ENCODE results near the gene C1QTNF9B.

Gene C1QTNF9B

DNA sequence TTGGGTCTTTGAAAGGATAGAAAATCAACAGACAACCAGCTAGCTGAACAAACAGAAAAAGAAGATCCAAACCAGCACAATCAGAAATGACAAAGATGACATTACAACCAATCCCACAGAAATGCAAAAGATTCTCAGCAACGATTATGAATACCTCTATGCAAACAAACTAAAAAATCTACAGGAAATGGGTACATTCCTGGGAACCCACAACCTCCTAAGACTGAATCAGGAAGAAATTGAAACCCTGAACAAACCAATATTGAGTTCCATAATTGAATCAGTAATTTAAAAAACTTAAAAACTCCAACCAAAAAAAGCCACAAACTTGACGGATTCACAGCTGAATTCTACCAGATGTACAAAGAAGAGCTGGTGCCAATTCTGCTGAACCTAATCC is 20.9 kb upstream of the C1QTNF9B start:
- Histone ChIP-seq H3K27ac (no peak overlapping the region), H3K4me3 (ENCODE audit: low read depth in 1 of 2, low read length in 1 of 2) (no peak overlapping the region), H3K9me3 (no peaks in the 10 kb centered on the region), H3K4me1 (ENCODE audit: control insufficient read depth in 1 of 2, insufficient read depth in 1 of 2, low read depth in 1 of 2, low read length in 1 of 2) (peaks cover 18 to 20% of the 10 kb centered on the region in 2 experiments), H3K36me3 (no peaks in the 10 kb centered on the region), H3K27me3 (peaks cover 4% of the 10 kb centered on the region)
- TF ChIP-seq, protein P1, sequence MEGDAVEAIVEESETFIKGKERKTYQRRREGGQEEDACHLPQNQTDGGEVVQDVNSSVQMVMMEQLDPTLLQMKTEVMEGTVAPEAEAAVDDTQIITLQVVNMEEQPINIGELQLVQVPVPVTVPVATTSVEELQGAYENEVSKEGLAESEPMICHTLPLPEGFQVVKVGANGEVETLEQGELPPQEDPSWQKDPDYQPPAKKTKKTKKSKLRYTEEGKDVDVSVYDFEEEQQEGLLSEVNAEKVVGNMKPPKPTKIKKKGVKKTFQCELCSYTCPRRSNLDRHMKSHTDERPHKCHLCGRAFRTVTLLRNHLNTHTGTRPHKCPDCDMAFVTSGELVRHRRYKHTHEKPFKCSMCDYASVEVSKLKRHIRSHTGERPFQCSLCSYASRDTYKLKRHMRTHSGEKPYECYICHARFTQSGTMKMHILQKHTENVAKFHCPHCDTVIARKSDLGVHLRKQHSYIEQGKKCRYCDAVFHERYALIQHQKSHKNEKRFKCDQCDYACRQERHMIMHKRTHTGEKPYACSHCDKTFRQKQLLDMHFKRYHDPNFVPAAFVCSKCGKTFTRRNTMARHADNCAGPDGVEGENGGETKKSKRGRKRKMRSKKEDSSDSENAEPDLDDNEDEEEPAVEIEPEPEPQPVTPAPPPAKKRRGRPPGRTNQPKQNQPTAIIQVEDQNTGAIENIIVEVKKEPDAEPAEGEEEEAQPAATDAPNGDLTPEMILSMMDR (IDR thresholded peaks at IDR 0.05) = no peak

DNA sequence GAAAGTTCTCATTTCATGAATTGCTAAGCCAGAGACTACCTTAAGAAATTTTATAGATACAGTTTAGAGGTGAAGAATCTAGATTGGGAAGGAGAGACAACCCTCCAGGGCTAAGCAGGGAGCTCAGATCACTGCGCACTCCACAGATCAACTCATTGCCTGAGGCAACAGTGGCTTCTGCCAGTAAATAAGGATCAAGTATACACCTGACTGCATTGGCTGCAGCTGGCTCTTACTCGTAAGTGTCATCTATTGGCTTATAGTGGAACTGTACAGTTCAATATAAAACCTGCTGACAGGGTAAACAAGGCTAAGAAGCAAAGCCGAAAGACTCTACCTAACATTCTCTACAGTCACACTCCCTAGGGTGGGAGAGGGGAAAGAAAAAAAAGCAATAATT is 18.0 kb upstream of the C1QTNF9B start:
- H3K9me3 ChIP-seq = no peaks in the 10 kb centered on the region
- H3K36me3 ChIP-seq = no peaks in the 10 kb centered on the region
- TF ChIP-seq, protein P1 (IDR thresholded peaks at IDR 0.05) = no peak
- H3K27ac ChIP-seq = no peak overlapping the region
- H3K4me3 ChIP-seq (ENCODE audit: low read depth in 1 of 2, low read length in 1 of 2) = no peak overlapping the region
- H3K27me3 ChIP-seq = peaks cover 6% of the 10 kb centered on the region
- no peaks in the 10 kb centered on the region for H3K4me1 ChIP-seq (ENCODE audit: control insufficient read depth in 1 of 2, insufficient read depth in 1 of 2, low read depth in 1 of 2, low read length in 1 of 2)

DNA sequence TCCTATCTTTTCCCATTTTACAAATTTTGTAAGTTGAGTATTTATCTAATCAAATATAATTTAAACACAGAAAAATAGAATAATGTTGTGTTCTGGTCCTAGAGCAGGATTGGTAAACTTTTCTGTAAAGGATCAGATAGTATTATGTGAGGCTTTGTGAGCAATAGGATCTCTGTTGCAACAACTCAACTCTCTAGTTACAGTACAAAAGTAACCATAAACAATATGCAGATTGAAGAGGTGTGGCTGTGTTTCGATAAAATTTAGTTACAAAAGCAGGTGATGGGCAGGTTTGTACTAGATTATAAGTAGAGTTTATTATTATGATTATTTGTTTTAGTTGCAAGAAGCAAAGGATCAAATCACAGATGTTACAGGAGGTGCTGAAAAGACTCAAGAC is 15.2 kb upstream of the C1QTNF9B start:
- no peak overlapping the region for H3K27ac ChIP-seq
- TF ChIP-seq, protein P1 (IDR thresholded peaks at IDR 0.05) = no peak
- H3K36me3 ChIP-seq = no peaks in the 10 kb centered on the region

DNA sequence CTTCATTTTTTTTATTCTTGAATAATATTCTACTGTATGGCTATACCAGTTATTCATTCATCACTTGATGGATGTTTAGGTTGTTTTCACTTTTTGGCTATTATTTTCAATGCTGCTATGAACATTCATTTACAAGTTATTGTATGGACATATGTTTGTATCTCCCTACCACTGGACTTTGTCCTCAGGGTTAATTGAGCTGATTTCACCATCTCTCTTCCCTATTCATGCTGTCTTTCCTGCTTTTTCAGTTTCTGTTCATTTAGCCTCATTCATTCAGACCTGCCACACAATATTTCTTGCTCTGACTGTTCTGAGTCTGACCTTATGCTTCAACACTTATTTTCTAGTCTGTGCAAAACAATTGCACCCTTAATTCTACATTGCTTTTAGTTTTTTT is 12.3 kb upstream of the C1QTNF9B start:
- Histone ChIP-seq H3K4me1 (ENCODE audit: control insufficient read depth in 1 of 2, insufficient read depth in 1 of 2, low read depth in 1 of 2, low read length in 1 of 2) (no peaks in the 10 kb centered on the region), H3K27me3 (peaks cover 52% of the 10 kb centered on the region), H3K4me3 (ENCODE audit: low read depth in 1 of 2, low read length in 1 of 2) (no peak overlapping the region), H3K27ac (no peak overlapping the region), H3K9me3 (no peaks in the 10 kb centered on the region), H3K36me3 (no peaks in the 10 kb centered on the region)
- TF ChIP-seq, protein P1 (IDR thresholded peaks at IDR 0.05) = no peak

More for the DNA sequence above, 15.2 kb upstream of the C1QTNF9B start:
- H3K9me3 ChIP-seq = no peaks in the 10 kb centered on the region
- no peak overlapping the region for H3K4me3 ChIP-seq (ENCODE audit: low read depth in 1 of 2, low read length in 1 of 2)
- peaks cover 29% of the 10 kb centered on the region for H3K27me3 ChIP-seq
- H3K4me1 ChIP-seq (ENCODE audit: control insufficient read depth in 1 of 2, insufficient read depth in 1 of 2, low read depth in 1 of 2, low read length in 1 of 2) = no peaks in the 10 kb centered on the region

DNA sequence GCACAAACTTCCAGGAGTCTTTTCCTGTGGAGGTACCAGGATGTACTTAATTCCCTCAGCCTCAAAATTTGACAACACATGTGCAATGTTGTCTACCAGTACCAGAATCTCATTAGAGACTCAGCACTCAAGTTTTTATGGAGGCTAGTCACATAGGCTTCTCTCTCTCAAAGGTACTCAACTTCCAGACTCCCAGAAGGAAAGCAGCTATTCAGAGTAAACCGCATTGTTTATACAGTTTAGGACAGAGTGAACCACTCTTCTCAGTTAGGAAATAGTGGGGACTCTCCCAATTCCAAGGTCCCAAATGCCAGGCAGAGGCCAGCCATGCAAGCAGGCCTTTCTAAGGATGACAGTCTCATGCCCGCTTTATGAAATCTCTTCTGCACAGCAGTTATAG is 8.5 kb upstream of the C1QTNF9B start:
- H3K27me3 ChIP-seq = peaks cover 91% of the 10 kb centered on the region
- TF ChIP-seq, protein P1 (IDR thresholded peaks at IDR 0.05) = no peak

DNA sequence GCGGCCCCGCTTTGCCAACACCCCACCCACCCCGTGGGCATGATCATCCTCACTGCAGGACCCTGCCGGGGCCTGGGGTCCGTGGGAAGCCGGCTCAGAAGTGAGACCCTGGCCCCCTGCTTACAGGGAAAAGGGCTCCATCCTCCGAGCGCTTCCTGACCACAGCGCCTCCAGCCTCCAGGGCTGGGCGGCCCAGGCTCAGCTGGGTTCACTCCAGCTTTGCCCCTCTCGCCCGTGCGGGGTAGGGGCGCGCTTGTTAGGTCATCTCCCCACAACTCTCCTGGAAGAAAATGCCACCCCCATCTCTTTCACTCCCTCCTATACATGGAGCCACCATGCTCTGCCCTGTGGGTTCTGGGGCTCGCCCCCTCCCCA is 6.6 kb upstream of the C1QTNF9B start:
- H3K4me3 ChIP-seq (ENCODE audit: low read depth in 1 of 2, low read length in 1 of 2) = no peak overlapping the region
- H3K27me3 ChIP-seq = peaks cover 90% of the 10 kb centered on the region
- peaks cover 0 to 5% of the 10 kb centered on the region in 2 experiments for H3K4me1 ChIP-seq (ENCODE audit: control insufficient read depth in 1 of 2, insufficient read depth in 1 of 2, low read depth in 1 of 2, low read length in 1 of 2)
- no peaks in the 10 kb centered on the region for H3K36me3 ChIP-seq
- TF ChIP-seq, protein P1 (IDR thresholded peaks at IDR 0.05) = no peak
- H3K27ac ChIP-seq = no peak overlapping the region
- no peaks in the 10 kb centered on the region for H3K9me3 ChIP-seq

More for the DNA sequence above, 8.5 kb upstream of the C1QTNF9B start:
- H3K4me3 ChIP-seq (ENCODE audit: low read depth in 1 of 2, low read length in 1 of 2) = no peak overlapping the region
- H3K27ac ChIP-seq = no peak overlapping the region
- H3K4me1 ChIP-seq (ENCODE audit: control insufficient read depth in 1 of 2, insufficient read depth in 1 of 2, low read depth in 1 of 2, low read length in 1 of 2) = peaks cover 0 to 5% of the 10 kb centered on the region in 2 experiments
- H3K36me3 ChIP-seq = no peaks in the 10 kb centered on the region
- no peaks in the 10 kb centered on the region for H3K9me3 ChIP-seq
